OCI-LY7 (cell line): ENCODE results near the gene NTRK3. TPM values are rescaled to one million over a fixed set of nuclear protein-coding genes. Genes with fewer than 3 reads are reported as not detected.

Experiments used
- BruUV-seq: library from RNA; stranded (reverse); fragments of 400-500 nt; replicated peaks from 2 replicates; lab custom pipeline; 2021; lab: Mats Ljungman, UMichigan
- CTCF ChIA-PET: fragments of 300-600 bp; sonication (Branson Sonifier 250); formaldehyde crosslinking; loops from one replicate; lab custom pipeline; 2022; ENCODE audit warnings: antibody characterized with exemption; ENCODE audit not compliant: unreplicated experiment; lab: Charles Lee
- POLR2A ChIA-PET: fragments of 300-600 bp; sonication (Branson Sonifier 250); formaldehyde crosslinking; loops from one replicate; lab custom pipeline; 2022; ENCODE audit warnings: antibody characterized with exemption; lab: Charles Lee
- DNase-seq: peaks from one replicate; pipeline ENCODE4 v3.0.0-alpha.2; 2015; ENCODE audit warnings: low spot score
- H2AFZ ChIP-seq: fragments of 200-600 bp; sonication (generic), shearing (Covaris generic); 2 replicates; pipeline ENCODE4 v1.6.1; 2014; ENCODE audit warnings: mild to moderate bottlenecking, antibody characterized with exemption, low read length, moderate library complexity
- H3K27ac ChIP-seq: fragments of 200-600 bp; sonication (generic); 2 replicates; pipeline ENCODE4 v1.5.1; 2014; ENCODE audit warnings: mixed run types, low read depth, mild to moderate bottlenecking, moderate library complexity, low read length, inconsistent platforms; ENCODE audit not compliant: poor library complexity, severe bottlenecking
- H3K36me3 ChIP-seq: fragments of 200-600 bp; sonication (generic); 2 replicates; pipeline ENCODE4 v1.6.1; 2014; ENCODE audit warnings: mild to moderate bottlenecking, antibody characterized with exemption, low read length, moderate library complexity, mixed read lengths; ENCODE audit not compliant: insufficient read depth
- H3K4me1 ChIP-seq: fragments of 200-600 bp; sonication (generic); 2 replicates; pipeline ENCODE4 v1.5.1; 2014; ENCODE audit warnings: mild to moderate bottlenecking, low read length; ENCODE audit not compliant: insufficient read depth, poor library complexity, severe bottlenecking
- H3K4me2 ChIP-seq: fragments of 200-600 bp; sonication (generic); 2 replicates; pipeline ENCODE4 v1.6.1; 2014; ENCODE audit warnings: mild to moderate bottlenecking, low read length
- H3K4me3 ChIP-seq: fragments of 200-600 bp; sonication (generic); 2 replicates; pipeline ENCODE4 v1.5.1; 2014; ENCODE audit warnings: mild to moderate bottlenecking, low read depth, low read length; ENCODE audit not compliant: poor library complexity, severe bottlenecking
- H3K79me2 ChIP-seq: fragments of 200-600 bp; sonication (generic); 2 replicates; pipeline ENCODE4 v1.6.1; 2016; ENCODE audit warnings: low read depth, mild to moderate bottlenecking, low read length, moderate library complexity, mixed read lengths; ENCODE audit not compliant: insufficient read depth
- H3K9me2 ChIP-seq: fragments of 200-600 bp; sonication (generic); 2 replicates; pipeline ENCODE4 v1.6.1; 2016; ENCODE audit warnings: mild to moderate bottlenecking, low read length, mixed read lengths; ENCODE audit not compliant: insufficient read depth
- H3K9me3 ChIP-seq: fragments of 200-600 bp; sonication (generic); 2 replicates; pipeline ENCODE4 v1.6.1; 2014; ENCODE audit warnings: mild to moderate bottlenecking, mixed run types, low read length, mixed read lengths
- H4K20me1 ChIP-seq: fragments of 200-600 bp; sonication (generic); 2 replicates; pipeline ENCODE4 v1.6.1; 2014; ENCODE audit warnings: mild to moderate bottlenecking, antibody characterized with exemption, low read length, moderate library complexity, mixed read lengths; ENCODE audit not compliant: insufficient read depth
- CTCF ChIP-seq: fragments of 200-600 bp; sonication (generic); conservative IDR thresholded peaks from 2 replicates; pipeline ENCODE4 v1.5.1; 2014; ENCODE audit warnings: mild to moderate bottlenecking, antibody characterized with exemption, low read length, moderate library complexity, mixed read lengths
- EZH2phosphoT487 ChIP-seq: fragments of 200-600 bp; sonication (generic); IDR thresholded peaks from 2 replicates; pipeline ENCODE4 v1.6.1; 2018; ENCODE audit warnings: low read depth, borderline replicate concordance, mild to moderate bottlenecking, mixed run types, antibody characterized with exemption, low read length, moderate library complexity, mixed read lengths
- intact Hi-C: fragments of 100-400 bp; cut with micrococcal nuclease; formaldehyde crosslinking; loops from one replicate; pipeline ENCODE4 v1.10.0; 2022; ENCODE audit not compliant: unreplicated experiment
- total RNA-seq, 2 experiments: library from RNA; depleted of rRNA in 1 of 2; stranded (reverse); fragments of >200 nt in 1 of 2; shearing (Covaris generic) in 1 of 2; gene quantifications; 2 replicates each; pipeline ENCODE4 v1.2.3, GENCODE V29; 2014 to 2022

The NTRK3 gene
- total RNA-seq, 2 experiments from 2014 or later = 0.50 to 2.5 TPM

- DNase-seq = no peak
- Histone ChIP-seq H3K9me3 (no peaks in the 10 kb centered on the region), H3K4me3 (no peak overlapping the region), H3K27ac (no peak overlapping the region), H2AFZ (no peak overlapping the region), H4K20me1 (no peaks in the 10 kb centered on the region), H3K4me2 (no peak overlapping the region), H3K4me1 (no peaks in the 10 kb centered on the region), H3K79me2 (no peaks in the 10 kb centered on the region), H3K9me2 (no peaks in the 10 kb centered on the region), H3K36me3 (no peaks in the 10 kb centered on the region)
- TF ChIP-seq CTCF (no peak), EZH2phosphoT487 (no peak)
- intact Hi-C loops = no loop called here
- no TSS peak for BruUV-seq
- CTCF ChIA-PET = no interaction called here
- POLR2A ChIA-PET = no interaction called here
These were observed 236.9 kb downstream of the NTRK3 start for GRCh38 chr15:88019656-88020055.

GRCh38 chr15:88018869-88019641 lies 237.5 kb downstream of the NTRK3 start:
- CTCF ChIA-PET = no interaction called here

More at GRCh38 chr15:88018869-88019641, 237.5 kb downstream of the NTRK3 start:
- TF ChIP-seq EZH2phosphoT487 = no peak
- no peak for TF ChIP-seq CTCF
- Histone ChIP-seq H3K4me2 (no peak overlapping the region), H3K9me3 (no peaks in the 10 kb centered on the region), H3K4me3 (no peak overlapping the region), H3K9me2 (no peaks in the 10 kb centered on the region), H3K4me1 (no peaks in the 10 kb centered on the region), H3K36me3 (no peaks in the 10 kb centered on the region), H2AFZ (no peak overlapping the region), H3K79me2 (no peaks in the 10 kb centered on the region), H3K27ac (no peak overlapping the region), H4K20me1 (no peaks in the 10 kb centered on the region)
- intact Hi-C loops = no loop called here
- DNase-seq = no peak
- POLR2A ChIA-PET = no interaction called here
- BruUV-seq = no TSS peak
